ENCODE results near the gene PARG. TPM values are rescaled to one million over a fixed set of nuclear protein-coding genes. Genes with fewer than 3 reads are reported as not detected.

PARG gene
- total and polyA plus RNA-seq, 2 donors (not counting 3 experiments of a cell fraction or from before 2014, with no cell fraction given) = 6.1 to 27.6 TPM

DNA sequence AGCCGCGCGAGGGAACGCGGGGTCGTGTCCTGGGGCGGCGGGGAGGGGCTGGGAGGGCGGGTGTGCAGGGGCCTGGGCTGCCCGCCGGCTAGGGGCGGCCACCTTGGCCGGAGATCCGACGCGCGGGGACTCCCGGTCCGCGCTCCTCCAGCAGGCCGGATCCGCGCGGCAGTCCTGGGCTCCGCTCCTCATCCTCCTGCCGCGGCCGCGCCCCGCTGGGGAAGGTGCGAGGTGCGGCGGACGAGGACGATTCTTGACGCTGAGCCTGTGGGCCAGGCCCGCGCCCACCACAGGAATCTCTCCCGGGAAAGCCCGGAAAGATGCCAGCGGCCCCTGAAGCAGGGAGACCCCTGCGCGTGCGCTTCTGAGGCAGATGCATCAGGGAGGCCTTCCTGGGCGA lies 173.1 kb downstream of the PARG start:
- H3K27ac ChIP-seq (ENCODE audit: insufficient read depth, low read depth, low read length) = no peak overlapping the region
- H3K9me1 ChIP-seq (replicated peaks; ENCODE audit: control insufficient read depth, extremely low read depth, insufficient read depth, low read length) = no peaks in the 10 kb centered on the region
- ChIA-PET POLR2A (no interaction called here), CTCF (no interaction called here)
- FAIRE-seq (no peak), DNase-seq (ENCODE audit: low read depth, low spot score) (no peak)
- no peak overlapping the region for H3K9ac ChIP-seq (replicated peaks; ENCODE audit: extremely low read depth, insufficient read depth, low read length)
- no peak overlapping the region for H3K4me3 ChIP-seq (replicated peaks in 1 of 3; ENCODE audit: insufficient read depth in 1 of 3, low read depth in 1 of 3, low read length in 3 of 3)
- H3K9me3 ChIP-seq (replicated peaks; ENCODE audit: control insufficient read depth, insufficient read depth, low read length) = no peaks in the 10 kb centered on the region
- intact Hi-C loops (cut with micrococcal nuclease) (no loop called here), dilution Hi-C loops (cut with MboI; ENCODE audit: extremely low pct_ligation_motif_present, low sequenced_read_pairs) (no loop called here)
- BruUV-seq (replicated peaks) = no TSS peak
- no peaks in the 10 kb centered on the region for H3K36me3 ChIP-seq (ENCODE audit: control insufficient read depth in 2 of 2, extremely low read depth in 1 of 2, insufficient read depth in 2 of 2, low read length in 2 of 2)
- H3K4me1 ChIP-seq (ENCODE audit: control insufficient read depth, extremely low read depth, insufficient read depth, low read length) = no peaks in the 10 kb centered on the region
- H2AFZ ChIP-seq (ENCODE audit: low read depth, low read length) = no peak overlapping the region
- H3K4me2 ChIP-seq (ENCODE audit: insufficient read depth, low read length) = no peak overlapping the region
- no peaks in the 10 kb centered on the region for H4K20me1 ChIP-seq (replicated peaks; ENCODE audit: control insufficient read depth, extremely low read depth, insufficient read depth, low read length)
- peaks cover 27 to 38% of the 10 kb centered on the region in 2 experiments for H3K27me3 ChIP-seq (ENCODE audit: control insufficient read depth in 2 of 2, insufficient read depth in 2 of 2, low read length in 2 of 2)
- H3K79me2 ChIP-seq (ENCODE audit: control insufficient read depth, insufficient read depth, low read length) = no peaks in the 10 kb centered on the region
- TF ChIP-seq, protein P1, sequence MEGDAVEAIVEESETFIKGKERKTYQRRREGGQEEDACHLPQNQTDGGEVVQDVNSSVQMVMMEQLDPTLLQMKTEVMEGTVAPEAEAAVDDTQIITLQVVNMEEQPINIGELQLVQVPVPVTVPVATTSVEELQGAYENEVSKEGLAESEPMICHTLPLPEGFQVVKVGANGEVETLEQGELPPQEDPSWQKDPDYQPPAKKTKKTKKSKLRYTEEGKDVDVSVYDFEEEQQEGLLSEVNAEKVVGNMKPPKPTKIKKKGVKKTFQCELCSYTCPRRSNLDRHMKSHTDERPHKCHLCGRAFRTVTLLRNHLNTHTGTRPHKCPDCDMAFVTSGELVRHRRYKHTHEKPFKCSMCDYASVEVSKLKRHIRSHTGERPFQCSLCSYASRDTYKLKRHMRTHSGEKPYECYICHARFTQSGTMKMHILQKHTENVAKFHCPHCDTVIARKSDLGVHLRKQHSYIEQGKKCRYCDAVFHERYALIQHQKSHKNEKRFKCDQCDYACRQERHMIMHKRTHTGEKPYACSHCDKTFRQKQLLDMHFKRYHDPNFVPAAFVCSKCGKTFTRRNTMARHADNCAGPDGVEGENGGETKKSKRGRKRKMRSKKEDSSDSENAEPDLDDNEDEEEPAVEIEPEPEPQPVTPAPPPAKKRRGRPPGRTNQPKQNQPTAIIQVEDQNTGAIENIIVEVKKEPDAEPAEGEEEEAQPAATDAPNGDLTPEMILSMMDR (IDR thresholded peaks at IDR 0.05; ENCODE audit: extremely low read depth in 1 of 2, insufficient read depth in 1 of 2, low read depth in 1 of 2, low read length in 2 of 2) = no peak
- TF ChIP-seq MYC (IDR thresholded peaks at IDR 0.05; ENCODE audit: low read depth, low read length) (no peak), JUN (IDR thresholded peaks at IDR 0.05; ENCODE audit: borderline replicate concordance, insufficient read depth, insufficient read length, low read depth) (no peak), FOS (IDR thresholded peaks at IDR 0.05; ENCODE audit: borderline replicate concordance, insufficient read depth, low read length) (no peak), EZH2 (IDR thresholded peaks at IDR 0.05; ENCODE audit: borderline replicate concordance, low read depth, low read length, severe bottlenecking) (no peak), POLR2A (IDR thresholded peaks at IDR 0.05; ENCODE audit: low read depth, low read length) (no peak)
- TF ChIP-seq, protein P2, sequence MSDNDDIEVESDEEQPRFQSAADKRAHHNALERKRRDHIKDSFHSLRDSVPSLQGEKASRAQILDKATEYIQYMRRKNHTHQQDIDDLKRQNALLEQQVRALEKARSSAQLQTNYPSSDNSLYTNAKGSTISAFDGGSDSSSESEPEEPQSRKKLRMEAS (IDR thresholded peaks at IDR 0.05; ENCODE audit: insufficient read depth, insufficient read length) = no peak

Measured in endothelial cell of umbilical vein (primary cell).